Neuronal stem cell (in vitro differentiated cells): ENCODE results near the gene TRIM61.
A peak's percentile ranks its signal among the peaks of the same experiment; 100 is the strongest.
"Not testable (repeated sequence)": the region's sequence is repeated elsewhere in the genome, so short reads cannot be mapped to it uniquely, and the experiment has no call there.

Experiments used
- DNase-seq: peaks from one replicate; pipeline ENCODE4 v3.0.0-alpha.2; 2013; ENCODE audit warnings: low spot score
- H2AFZ ChIP-seq: one replicate; pipeline ENCODE4 v1.6.1; 2013; ENCODE audit warnings: mild to moderate bottlenecking, low read length, inconsistent platforms
- H2AK5ac ChIP-seq: 2 replicates; pipeline ENCODE4 v1.6.1; 2013; ENCODE audit warnings: low read depth, mild to moderate bottlenecking, inconsistent platforms, low read length, moderate library complexity, mixed read lengths
- H2BK120ac ChIP-seq: 2 replicates; pipeline ENCODE4 v1.6.1; 2013; ENCODE audit warnings: low read depth, mild to moderate bottlenecking, inconsistent platforms, low read length, moderate library complexity, mixed read lengths
- H2BK12ac ChIP-seq: one replicate; pipeline ENCODE4 v1.6.1; 2013; ENCODE audit warnings: low read length, inconsistent platforms
- H2BK15ac ChIP-seq: 2 replicates; pipeline ENCODE4 v1.6.1; 2013; ENCODE audit warnings: mild to moderate bottlenecking, low read length, inconsistent platforms, mixed read lengths
- H2BK5ac ChIP-seq: one replicate; pipeline ENCODE4 v1.6.1; 2013; ENCODE audit warnings: inconsistent platforms, mild to moderate bottlenecking, low read length, moderate library complexity
- H3K14ac ChIP-seq: one replicate; pipeline ENCODE4 v1.6.1; 2013; ENCODE audit warnings: low read length, inconsistent platforms
- H3K18ac ChIP-seq: 2 replicates; pipeline ENCODE4 v1.6.1; 2013; ENCODE audit warnings: low read length, inconsistent platforms
- H3K23ac ChIP-seq: 2 replicates; pipeline ENCODE4 v1.6.1; 2013; ENCODE audit warnings: low read depth, mild to moderate bottlenecking, mixed read lengths, low read length, inconsistent platforms; ENCODE audit not compliant: poor library complexity
- H3K27ac ChIP-seq: replicated peaks from 3 replicates; pipeline ENCODE4 v1.5.1; 2013; ENCODE audit warnings: low read length, inconsistent platforms
- H3K27me3 ChIP-seq, 3 experiments: 2 replicates each; pipeline ENCODE4 v1.6.1; 2013; ENCODE audit warnings: low read length in 3 of 3, mild to moderate bottlenecking in 2 of 3, inconsistent platforms in 1 of 3, low read depth in 1 of 3, mixed read lengths in 1 of 3, moderate library complexity in 1 of 3; ENCODE audit not compliant: control insufficient read depth in 3 of 3, insufficient read depth in 3 of 3
- H3K36me3 ChIP-seq, 2 donors: replicated peaks in 1 of 2; 2 replicates each; pipeline ENCODE4 v1.6.1; 2013; ENCODE audit warnings: low read length in 2 of 2; ENCODE audit not compliant: control insufficient read depth in 2 of 2, insufficient read depth in 2 of 2
- H3K4ac ChIP-seq: 2 replicates; pipeline ENCODE4 v1.6.1; 2013; ENCODE audit warnings: inconsistent platforms, mild to moderate bottlenecking, low read length, moderate library complexity
- H3K4me1 ChIP-seq, 2 donors: 1 replicate in 1 of 2; 2 replicates in 1 of 2; pipeline ENCODE4 v1.6.1; 2013; ENCODE audit warnings: low read length in 2 of 2, low read depth in 1 of 2; ENCODE audit not compliant: control insufficient read depth in 2 of 2, insufficient read depth in 1 of 2
- H3K4me2 ChIP-seq: one replicate; pipeline ENCODE4 v1.6.1; 2013; ENCODE audit warnings: mild to moderate bottlenecking, low read length, inconsistent platforms; ENCODE audit not compliant: insufficient read depth, poor library complexity, severe bottlenecking
- H3K4me3 ChIP-seq, 2 donors: 2 replicates each; pipeline ENCODE4 v1.5.1; 2013; ENCODE audit warnings: low read length in 2 of 2, mild to moderate bottlenecking in 2 of 2, inconsistent platforms in 1 of 2, moderate library complexity in 1 of 2
- H3K79me1 ChIP-seq: one replicate; pipeline ENCODE4 v1.6.1; 2013; ENCODE audit warnings: low read depth, mild to moderate bottlenecking, inconsistent platforms, low read length, moderate library complexity
- H3K9ac ChIP-seq: one replicate; pipeline ENCODE4 v1.6.1; 2013; ENCODE audit warnings: mild to moderate bottlenecking, low read depth, low read length, inconsistent platforms; ENCODE audit not compliant: poor library complexity
- H3K9me3 ChIP-seq, 2 donors: replicated peaks in 1 of 2; 2 replicates each; pipeline versions ENCODE3 to v1.6.1; 2013; ENCODE audit warnings: low read length in 2 of 2, mild to moderate bottlenecking in 2 of 2, inconsistent platforms in 1 of 2, low read depth in 1 of 2, mixed read lengths in 1 of 2, moderate library complexity in 1 of 2; ENCODE audit not compliant: control insufficient read depth in 2 of 2, insufficient read depth in 1 of 2
- H4K8ac ChIP-seq: one replicate; pipeline ENCODE4 v1.6.1; 2013; ENCODE audit warnings: low read depth, mild to moderate bottlenecking, inconsistent platforms, low read length, moderate library complexity
- H4K91ac ChIP-seq: one replicate; pipeline ENCODE4 v1.6.1; 2013; ENCODE audit warnings: low read length, low read depth, mild to moderate bottlenecking, inconsistent platforms; ENCODE audit not compliant: poor library complexity
- WGBS, 2 donors: extraction: QIAGEN DNeasy Blood & Tissue Kit; methylation state at CpG; one replicate each; pipeline ENCODE4 v1.1.7; 2013; ENCODE audit warnings: missing lambda C conversion rate in 2 of 2, mixed read lengths in 1 of 2; ENCODE audit not compliant: insufficient read length in 2 of 2, insufficient replicate concordance in 1 of 2; ENCODE audit errors: extremely low coverage in 2 of 2; 5-methylcytosine and 5-hydroxymethylcytosine counted together

TRIM61 gene

GRCh38 chr4:164952551-164952950 is 24.9 kb downstream of the TRIM61 start:
- Histone ChIP-seq H3K27ac (no peak overlapping the region), H3K9me3 (no peaks in the 10 kb centered on the region), H3K4me1 (peaks cover 0 to 5% of the 10 kb centered on the region in 2 donors)

DNA sequence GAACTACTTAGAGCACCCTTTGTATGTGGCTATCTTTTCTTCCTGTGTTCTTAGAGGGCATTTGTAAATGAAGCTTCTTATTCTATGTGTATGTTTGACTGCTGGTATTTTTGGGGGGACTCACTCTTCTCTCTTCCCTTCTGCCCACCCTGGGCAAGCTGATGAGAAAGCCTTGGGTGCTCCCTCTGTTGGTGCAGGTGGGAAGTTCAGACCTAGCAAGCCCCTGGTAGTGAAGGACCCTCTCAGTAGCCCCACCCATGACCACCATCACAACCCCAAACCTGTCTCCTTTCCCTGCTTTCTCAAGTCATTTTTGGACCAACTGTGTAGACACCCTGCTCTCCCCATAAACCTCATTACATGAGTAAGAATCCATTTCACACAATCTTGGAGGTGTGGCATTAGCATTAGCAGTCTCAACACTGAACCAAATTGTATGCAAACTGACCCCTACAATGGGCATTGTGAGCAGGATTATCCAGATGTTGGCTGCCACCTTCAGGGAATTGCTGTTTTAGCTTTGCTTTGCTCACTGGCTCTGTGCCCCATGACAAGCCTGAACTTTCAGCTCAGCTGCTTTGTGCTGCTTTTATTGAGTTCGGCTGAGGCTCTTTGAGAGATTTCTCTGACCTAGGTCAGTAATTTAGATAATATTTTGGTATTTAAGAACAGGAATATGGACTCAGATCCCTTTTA is 27.9 kb downstream of the TRIM61 start:
- no peak overlapping the region for H3K23ac ChIP-seq
- no peak overlapping the region for H3K27ac ChIP-seq
- no peak overlapping the region for H3K4me3 ChIP-seq
- no peak overlapping the region for H3K18ac ChIP-seq
- H3K9ac ChIP-seq, result no peak overlapping the region
- no peak overlapping the region for H3K4me2 ChIP-seq
- H4K91ac ChIP-seq, result no peak overlapping the region
- no peak overlapping the region for H2AFZ ChIP-seq
- H3K79me1 ChIP-seq, result no peaks in the 10 kb centered on the region
- no peak overlapping the region for H3K4ac ChIP-seq
- H3K14ac ChIP-seq, result no peak overlapping the region
- peaks cover 0 to 5% of the 10 kb centered on the region in 2 donors for H3K4me1 ChIP-seq
- H2BK12ac ChIP-seq, result no peak overlapping the region
- DNase-seq, result no peak
- no peak overlapping the region for H4K8ac ChIP-seq
- H2BK120ac ChIP-seq, result no peak overlapping the region
- H3K27me3 ChIP-seq, result peaks cover 0 to 19% (median 0%) of the 10 kb centered on the region in 3 experiments
- H3K36me3 ChIP-seq, result no peaks in the 10 kb centered on the region
- no peak overlapping the region for H2BK5ac ChIP-seq
- no peak overlapping the region for H2BK15ac ChIP-seq
- H3K9me3 ChIP-seq, result no peaks in the 10 kb centered on the region
- no CpG with 5 or more reads among the region's 1 CpG for WGBS, 2 donors
- no peak overlapping the region for H2AK5ac ChIP-seq

More at GRCh38 chr4:164952551-164952950, 24.9 kb downstream of the TRIM61 start:
- Histone ChIP-seq H3K4me3 (no peak overlapping the region), H4K8ac (no peak overlapping the region), H2BK12ac (no peak overlapping the region), H3K9ac (no peak overlapping the region), H2BK5ac (no peak overlapping the region), H3K27me3 (peaks cover 0 to 19% (median 0%) of the 10 kb centered on the region in 3 experiments), H2AK5ac (no peak overlapping the region), H3K14ac (no peak overlapping the region), H2AFZ (no peak overlapping the region), H3K18ac (no peak overlapping the region), H3K36me3 (no peaks in the 10 kb centered on the region), H3K23ac (no peak overlapping the region), H3K4ac (no peak overlapping the region), H2BK15ac (no peak overlapping the region), H3K79me1 (peaks cover 1% of the 10 kb centered on the region), H2BK120ac (no peak overlapping the region), H4K91ac (no peak overlapping the region), H3K4me2 (no peak overlapping the region)
- DNase-seq, result no peak
- WGBS, 2 donors, result no CpG with 5 or more reads among the region's 3 CpGs

DNA sequence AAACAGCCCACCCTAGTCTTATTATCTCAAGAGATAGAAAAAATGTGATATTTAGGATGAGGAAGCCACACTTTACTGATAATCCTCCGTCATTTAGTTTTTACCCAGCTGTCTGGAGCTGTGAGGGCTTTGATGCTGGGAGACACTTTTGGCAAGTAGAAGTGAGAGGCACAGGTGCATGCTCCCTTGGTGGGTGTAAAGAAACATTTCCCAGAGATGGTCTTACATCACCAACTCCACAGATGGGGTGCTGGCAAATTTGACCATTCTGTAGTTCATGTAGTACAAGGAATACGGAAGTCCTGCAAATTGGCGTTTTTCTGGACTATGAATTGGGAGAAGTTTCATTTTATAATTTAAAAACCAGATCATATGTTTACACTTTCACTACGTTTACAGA is 28.5 kb downstream of the TRIM61 start:
- Histone ChIP-seq H2BK5ac (no peak overlapping the region), H2BK15ac (no peak overlapping the region), H3K18ac (no peak overlapping the region), H2AK5ac (no peak overlapping the region), H3K36me3 (no peaks in the 10 kb centered on the region), H2BK120ac (no peak overlapping the region), H2BK12ac (no peak overlapping the region), H2AFZ (no peak overlapping the region), H3K14ac (no peak overlapping the region), H4K91ac (no peak overlapping the region), H4K8ac (no peak overlapping the region), H3K4me2 (no peak overlapping the region), H3K79me1 (no peaks in the 10 kb centered on the region), H3K9me3 (no peaks in the 10 kb centered on the region), H3K27me3 (peaks cover 0 to 19% (median 0%) of the 10 kb centered on the region in 3 experiments), H3K4me3 (no peak overlapping the region), H3K27ac (no peak overlapping the region), H3K23ac (no peak overlapping the region), H3K4ac (no peak overlapping the region), H3K9ac (no peak overlapping the region), H3K4me1 (peaks cover 0 to 5% of the 10 kb centered on the region in 2 donors)
- no CpG with 5 or more reads among the region's 4 CpGs for WGBS, 2 donors
- no peak for DNase-seq

- H3K4ac ChIP-seq, H3K4me2 ChIP-seq, H3K9ac ChIP-seq, H4K91ac ChIP-seq, H3K27ac ChIP-seq, DNase-seq, H3K23ac ChIP-seq, H2AK5ac ChIP-seq, H3K4me1 ChIP-seq, H2BK12ac ChIP-seq, H3K14ac ChIP-seq, H3K9me3 ChIP-seq, H3K4me3 ChIP-seq, H3K79me1 ChIP-seq, H2BK15ac ChIP-seq, H3K36me3 ChIP-seq, H2BK5ac ChIP-seq: not testable (repeated sequence)
- whole genome bisulfite sequencing, 2 donors, result no CpG with 5 or more reads among the region's 3 CpGs
- Histone ChIP-seq H3K18ac (peak overlapping the region; percentile 24), H4K8ac (peak overlapping the region; percentile 7), H3K27me3 (peaks cover 0 to 19% (median 0%) of the 10 kb centered on the region in 3 experiments), H2AFZ (peak overlapping the region; percentile 29), H2BK120ac (peak overlapping the region; percentile 34)
These were observed 29.5 kb downstream of the TRIM61 start for GRCh38 chr4:164948006-164948405.
